Measurements from ENCODE around the gene SCPEP1.

GRCh38 chr17:56939869-56940484 lies 38.0 kb upstream of the SCPEP1 start:
- peak; percentile 94 for TF ChIP-seq CTCF (IDR thresholded peaks at IDR 0.05)
- TF ChIP-seq MAX (IDR thresholded peaks at IDR 0.05; ENCODE audit: low read depth) = no peak
- TF ChIP-seq MXI1 (IDR thresholded peaks at IDR 0.05; ENCODE audit: low read depth, low read length) = no peak
- TF ChIP-seq PBX3 (IDR thresholded peaks at IDR 0.05) = no peak
- no peak for TF ChIP-seq NRF1 (IDR thresholded peaks at IDR 0.05; ENCODE audit: low read depth, low read length)
